NCI-H146 (cell line): Measurements from ENCODE around the gene BRIP1.

ENCODE experiments used
- DNase-seq: peaks from one replicate; lab custom pipeline; 2025; lab: John Stamatoyannopoulos, UW

The BRIP1 gene

DNA sequence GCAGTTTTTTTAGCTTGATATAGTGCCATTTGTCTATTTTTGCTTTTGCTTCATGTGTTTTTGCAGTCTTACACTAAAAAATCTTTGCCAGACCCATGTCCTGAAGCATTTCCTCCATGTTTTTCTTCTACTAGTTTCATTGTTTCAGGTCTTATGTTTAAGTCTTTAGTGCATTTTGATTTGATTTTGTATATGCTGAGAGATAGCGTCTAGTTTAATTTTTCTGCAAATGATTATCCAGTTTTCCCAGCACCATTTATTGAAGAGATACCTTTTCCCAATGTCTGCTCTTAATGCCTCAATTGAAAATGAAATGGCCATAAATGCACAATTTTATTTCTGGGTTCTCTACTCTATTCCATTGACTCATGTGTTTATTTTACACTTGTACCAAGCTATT, 231.5 kb downstream of the BRIP1 start:
- no peak for DNase-seq
